HEK293 (cell line): ENCODE data around the gene OR2Y1.

ENCODE experiments used
- CTCF ChIA-PET: fragments of 350-600 bp; formaldehyde crosslinking; extraction: SDS; loops from one replicate; lab custom pipeline; 2021; ENCODE audit warnings: antibody characterized with exemption; lab: Yijun Ruan, JAX
- POLR2A ChIA-PET: fragments of 300-600 bp; formaldehyde crosslinking; extraction: SDS; loops from one replicate; lab custom pipeline; 2020; ENCODE audit warnings: antibody characterized with exemption, inconsistent platforms; lab: Yijun Ruan, JAX
- H3K27ac ChIP-seq: fragments of 200-500 bp; sonication (Bioruptor generic); 2 replicates; pipeline ENCODE4 v1.5.1; 2014; ENCODE audit warnings: low read depth, low read length, control low read depth, inconsistent platforms; ENCODE audit errors: extremely low read depth
- H3K36me3 ChIP-seq, 2 experiments: fragments of 200-500 bp in 1 of 2; sonication (Bioruptor generic) in 1 of 2; 1 replicate in 1 of 2; 2 replicates in 1 of 2; pipeline ENCODE4 v1.5.1; 2014 to 2017; ENCODE audit warnings: inconsistent platforms in 2 of 2, low read length in 2 of 2; ENCODE audit not compliant: control insufficient read depth in 2 of 2, insufficient read depth in 1 of 2
- H3K4me1 ChIP-seq: fragments of 200-500 bp; sonication (Bioruptor generic); 2 replicates; pipeline ENCODE4 v1.5.1; 2014; ENCODE audit warnings: mild to moderate bottlenecking, low read length, inconsistent platforms; ENCODE audit not compliant: control insufficient read depth, insufficient read depth
- H3K4me3 ChIP-seq: 2 replicates; pipeline ENCODE4 v1.5.1; 2011; ENCODE audit warnings: low read depth, mild to moderate bottlenecking, control low read depth, low read length, moderate library complexity
- H3K9me3 ChIP-seq: fragments of 200-500 bp; sonication (Bioruptor generic); 2 replicates; pipeline ENCODE4 v1.5.1; 2014; ENCODE audit warnings: low read depth, low read length, inconsistent platforms; ENCODE audit not compliant: control insufficient read depth, insufficient read depth
- GLI2 ChIP-seq: fragments of 450-650 bp; formaldehyde crosslinking; IDR thresholded peaks from 2 replicates; pipeline ENCODE4; 2017; ENCODE audit warnings: missing biosample characterization, missing genetic modification characterization, low read depth, borderline replicate concordance
- GLI4 ChIP-seq: fragments of 450-650 bp; formaldehyde crosslinking; IDR thresholded peaks from 2 replicates; pipeline ENCODE4 v1.5.1; 2016; ENCODE audit warnings: missing biosample characterization, missing genetic modification characterization
- KLF1 ChIP-seq: fragments of 450-650 bp; formaldehyde crosslinking; IDR thresholded peaks from 2 replicates; pipeline ENCODE4 v1.5.1; 2016; ENCODE audit warnings: missing biosample characterization, missing genetic modification characterization
- KLF9 ChIP-seq: fragments of 450-650 bp; formaldehyde crosslinking; IDR thresholded peaks from 2 replicates; pipeline ENCODE4 v1.5.1; 2016; ENCODE audit warnings: missing biosample characterization, missing genetic modification characterization, low read depth
- MEIS1 ChIP-seq: sonication (generic); formaldehyde crosslinking; IDR thresholded peaks from 2 replicates; pipeline ENCODE4 v1.8.1; 2022; ENCODE audit warnings: missing genetic modification reagents, mild to moderate bottlenecking, borderline replicate concordance
- MYNN ChIP-seq: fragments of 450-650 bp; formaldehyde crosslinking; IDR thresholded peaks from 2 replicates; pipeline ENCODE4 v1.5.1; 2016; ENCODE audit warnings: missing biosample characterization, missing genetic modification characterization, borderline replicate concordance
- PRDM6 ChIP-seq: fragments of 450-650 bp; formaldehyde crosslinking; IDR thresholded peaks from 2 replicates; pipeline ENCODE4 v1.5.1; 2017; ENCODE audit warnings: missing biosample characterization, missing genetic modification characterization
- REPIN1 ChIP-seq: fragments of 450-650 bp; formaldehyde crosslinking; IDR thresholded peaks from 2 replicates; pipeline ENCODE4 v1.5.1; 2017; ENCODE audit warnings: missing biosample characterization, missing genetic modification characterization, low read depth
- SETDB1 ChIP-seq: IDR thresholded peaks from one replicate; pipeline ENCODE4 v1.6.1; 2017; ENCODE audit warnings: mild to moderate bottlenecking, low read length, moderate library complexity, mixed read lengths; ENCODE audit not compliant: insufficient read length
- YY2 ChIP-seq: fragments of 450-650 bp; formaldehyde crosslinking; IDR thresholded peaks from 2 replicates; pipeline ENCODE4 v1.5.1; 2016; ENCODE audit warnings: missing biosample characterization, missing genetic modification characterization
- ZBTB20 ChIP-seq: fragments of 450-650 bp; formaldehyde crosslinking; IDR thresholded peaks from 2 replicates; pipeline ENCODE4 v1.5.1; 2016; ENCODE audit warnings: missing biosample characterization, missing genetic modification characterization
- ZEB2 ChIP-seq: fragments of 450-650 bp; formaldehyde crosslinking; IDR thresholded peaks from 2 replicates; pipeline ENCODE4 v1.5.1; 2016; ENCODE audit warnings: missing biosample characterization, missing genetic modification characterization
- ZFHX2 ChIP-seq: fragments of 450-650 bp; formaldehyde crosslinking; conservative IDR thresholded peaks from 2 replicates; pipeline ENCODE4 v1.5.1; 2016; ENCODE audit warnings: missing biosample characterization, missing genetic modification characterization
- ZNF10 ChIP-seq: fragments of 450-650 bp; formaldehyde crosslinking; IDR thresholded peaks from 2 replicates; pipeline ENCODE4 v1.5.1; 2017; ENCODE audit warnings: missing biosample characterization, missing genetic modification characterization
- ZNF138 ChIP-seq: fragments of 450-650 bp; formaldehyde crosslinking; IDR thresholded peaks from 2 replicates; pipeline ENCODE4 v1.5.1; 2016; ENCODE audit warnings: missing biosample characterization, missing genetic modification characterization, borderline replicate concordance
- ZNF155 ChIP-seq: fragments of 450-650 bp; formaldehyde crosslinking; IDR thresholded peaks from 2 replicates; pipeline ENCODE4 v1.5.1; 2016; ENCODE audit warnings: missing biosample characterization, missing genetic modification characterization
- ZNF157 ChIP-seq: fragments of 450-650 bp; formaldehyde crosslinking; IDR thresholded peaks from 2 replicates; pipeline ENCODE4 v1.5.1; 2016; ENCODE audit warnings: missing biosample characterization, missing genetic modification characterization
- ZNF169 ChIP-seq: fragments of 450-650 bp; formaldehyde crosslinking; IDR thresholded peaks from 2 replicates; pipeline ENCODE4 v1.5.1; 2016; ENCODE audit warnings: missing biosample characterization, missing genetic modification characterization
- ZNF19 ChIP-seq: fragments of 450-650 bp; formaldehyde crosslinking; IDR thresholded peaks from 2 replicates; pipeline ENCODE4; 2016; ENCODE audit warnings: missing biosample characterization, missing genetic modification characterization, low read depth
- ZNF214 ChIP-seq: fragments of 450-650 bp; formaldehyde crosslinking; IDR thresholded peaks from 2 replicates; pipeline ENCODE4 v1.5.1; 2017; ENCODE audit warnings: missing biosample characterization, mild to moderate bottlenecking, missing genetic modification characterization, borderline replicate concordance
- ZNF223 ChIP-seq: fragments of 450-650 bp; formaldehyde crosslinking; IDR thresholded peaks from 2 replicates; pipeline ENCODE4 v1.5.1; 2016; ENCODE audit warnings: missing biosample characterization, missing genetic modification characterization
- ZNF292 ChIP-seq: fragments of 450-650 bp; formaldehyde crosslinking; IDR thresholded peaks from 2 replicates; pipeline ENCODE4 v1.5.1; 2016; ENCODE audit warnings: low read depth, missing biosample characterization, missing genetic modification characterization, borderline replicate concordance
- ZNF302 ChIP-seq: fragments of 450-650 bp; formaldehyde crosslinking; IDR thresholded peaks from 2 replicates; pipeline ENCODE4 v1.5.1; 2016; ENCODE audit warnings: missing biosample characterization, missing genetic modification characterization, low read depth
- ZNF354C ChIP-seq: fragments of 450-650 bp; formaldehyde crosslinking; IDR thresholded peaks from 2 replicates; pipeline ENCODE4 v1.5.1; 2016; ENCODE audit warnings: missing biosample characterization, missing genetic modification characterization, low read depth, borderline replicate concordance
- ZNF362 ChIP-seq: fragments of 450-650 bp; formaldehyde crosslinking; IDR thresholded peaks from 2 replicates; pipeline ENCODE4 v1.5.1; 2016; ENCODE audit warnings: missing biosample characterization, missing genetic modification characterization
- ZNF37A ChIP-seq: fragments of 450-650 bp; IDR thresholded peaks from 2 replicates; pipeline ENCODE4 v1.5.1; 2018; ENCODE audit warnings: missing biosample characterization, missing genetic modification characterization
- ZNF391 ChIP-seq: fragments of 450-650 bp; formaldehyde crosslinking; IDR thresholded peaks from 2 replicates; pipeline ENCODE4 v1.5.1; 2016; ENCODE audit warnings: low read depth, missing biosample characterization, missing genetic modification characterization, borderline replicate concordance
- ZNF510 ChIP-seq: fragments of 450-650 bp; formaldehyde crosslinking; IDR thresholded peaks from 2 replicates; pipeline ENCODE4 v1.5.1; 2018; ENCODE audit warnings: mild to moderate bottlenecking, missing genetic modification characterization, missing biosample characterization; ENCODE audit not compliant: insufficient replicate concordance
- ZNF514 ChIP-seq: fragments of 450-650 bp; formaldehyde crosslinking; IDR thresholded peaks from 2 replicates; pipeline ENCODE4 v1.5.1; 2016; ENCODE audit warnings: missing biosample characterization, missing genetic modification characterization
- ZNF529 ChIP-seq: fragments of 450-650 bp; formaldehyde crosslinking; IDR thresholded peaks from 2 replicates; pipeline ENCODE4 v1.5.1; 2017; ENCODE audit warnings: missing genetic modification characterization, missing biosample characterization; ENCODE audit not compliant: insufficient replicate concordance
- ZNF548 ChIP-seq: fragments of 450-650 bp; formaldehyde crosslinking; IDR thresholded peaks from 2 replicates; pipeline ENCODE4 v1.5.1; 2016; ENCODE audit warnings: missing biosample characterization, missing genetic modification characterization
- ZNF600 ChIP-seq: fragments of 450-650 bp; formaldehyde crosslinking; IDR thresholded peaks from 2 replicates; pipeline ENCODE4 v1.5.1; 2016; ENCODE audit warnings: missing biosample characterization, missing genetic modification characterization
- ZNF610 ChIP-seq: fragments of 450-650 bp; formaldehyde crosslinking; IDR thresholded peaks from 2 replicates; pipeline ENCODE4 v1.5.1; 2016; ENCODE audit warnings: missing biosample characterization, missing genetic modification characterization, borderline replicate concordance
- ZNF664 ChIP-seq: fragments of 450-650 bp; formaldehyde crosslinking; IDR thresholded peaks from 2 replicates; pipeline ENCODE4 v1.5.1; 2016; ENCODE audit warnings: missing biosample characterization, missing genetic modification characterization
- ZNF670 ChIP-seq: fragments of 450-650 bp; formaldehyde crosslinking; IDR thresholded peaks from 2 replicates; pipeline ENCODE4 v1.5.1; 2016; ENCODE audit warnings: missing biosample characterization, missing genetic modification characterization, low read depth
- ZNF701 ChIP-seq: fragments of 450-650 bp; formaldehyde crosslinking; IDR thresholded peaks from 2 replicates; pipeline ENCODE4 v1.5.1; 2016; ENCODE audit warnings: missing biosample characterization, missing genetic modification characterization
- ZNF785 ChIP-seq: fragments of 450-650 bp; formaldehyde crosslinking; IDR thresholded peaks from 2 replicates; pipeline ENCODE4 v1.5.1; 2016; ENCODE audit warnings: missing biosample characterization, missing genetic modification characterization
- ZNF837 ChIP-seq: fragments of 450-650 bp; formaldehyde crosslinking; IDR thresholded peaks from 2 replicates; pipeline ENCODE4 v1.5.1; 2016; ENCODE audit warnings: missing biosample characterization, missing genetic modification characterization
- ZSCAN23 ChIP-seq: fragments of 450-650 bp; formaldehyde crosslinking; IDR thresholded peaks from 2 replicates; pipeline ENCODE4 v1.5.1; 2016; ENCODE audit warnings: missing biosample characterization, missing genetic modification characterization

OR2Y1 gene

GRCh38 chr5:180717989-180718388 lies 21.9 kb downstream of the OR2Y1 start (continued):
- TF ChIP-seq ZSCAN23 (tag by site-specific recombination) (no peak), ZNF610 (tag by site-specific recombination) (no peak), ZNF529 (tag by site-specific recombination) (no peak), YY2 (no peak)
- TF ChIP-seq, all 188 proteins: peak for 0

- ChIA-PET CTCF (interaction anchor here (0.6 to 1.8 kb wide), 2 partner anchors 14 to 196 kb away, joined by 3 to 8 read pairs; no protein-coding TSS in a partner anchor), POLR2A (no interaction called here)
- H3K9me3 ChIP-seq: no peaks in the 10 kb centered on the region
- no peak overlapping the region for H3K27ac ChIP-seq
- H3K36me3 ChIP-seq: no peaks in the 10 kb centered on the region
- no peak overlapping the region for H3K4me3 ChIP-seq
- TF ChIP-seq KLF9 (tag by site-specific recombination) (peak; percentile 5; the same call in 1 of the 2 replicates), ZNF37A (tag by site-specific recombination) (no peak), ZNF391 (tag by site-specific recombination) (no peak), GLI2 (tag by site-specific recombination) (no peak), ZNF670 (tag by site-specific recombination) (no peak), GLI4 (tag by site-specific recombination) (no peak), SETDB1 (no peak), ZNF10 (tag by site-specific recombination) (0 out of 2 replicates have a peak, but pooled peaks have one; percentile 51), PRDM6 (tag by site-specific recombination) (peak; percentile 46), ZBTB20 (tag by site-specific recombination) (peak; percentile 37; the same call in 1 of the 2 replicates), ZNF701 (tag by site-specific recombination) (no peak), ZNF510 (tag by site-specific recombination) (no peak), ZNF837 (tag by site-specific recombination) (no peak), ZNF169 (tag by site-specific recombination) (no peak), ZNF548 (no peak), ZNF514 (tag by site-specific recombination) (no peak), ZFHX2 (tag by site-specific recombination) (no peak), ZNF157 (tag by site-specific recombination) (no peak), ZNF302 (tag by site-specific recombination) (no peak), KLF1 (tag by site-specific recombination) (no peak), MEIS1 (CRISPR knock-in tag) (no peak), ZNF214 (tag by site-specific recombination) (no peak), MYNN (tag by site-specific recombination) (no peak), ZEB2 (tag by site-specific recombination) (no peak), ZNF600 (tag by site-specific recombination) (peak; percentile 80), ZNF354C (tag by site-specific recombination) (no peak), ZNF664 (tag by site-specific recombination) (no peak), ZNF223 (tag by site-specific recombination) (no peak), ZNF362 (tag by site-specific recombination) (no peak), ZNF138 (tag by site-specific recombination) (no peak), REPIN1 (tag by site-specific recombination) (no peak), ZNF785 (tag by site-specific recombination) (no peak), ZNF292 (tag by site-specific recombination) (no peak), ZNF155 (tag by site-specific recombination) (no peak), ZNF19 (tag by site-specific recombination) (no peak)
- H3K4me1 ChIP-seq: peaks cover 4% of the 10 kb centered on the region; the same call in 1 of the 2 replicates
Observed at GRCh38 chr5:180704362-180704761, 35.5 kb downstream of the OR2Y1 start.
